ENCODE data around the gene PTPRD. TPM values are rescaled to one million over a fixed set of nuclear protein-coding genes. Genes with fewer than 3 reads are reported as not detected.

Gene PTPRD
- total RNA-seq, 1 donor from 2014 or later, result 197 TPM

GRCh38 chr9:10254338-10254737, 358.5 kb downstream of the PTPRD start:
- TF ChIP-seq CTCF (conservative IDR thresholded peaks at IDR 0.05), result no peak
- Mint-ChIP-seq H3K9me3 (no peaks in the 10 kb centered on the region), H3K27ac (no peak overlapping the region), H3K4me3 (no peak overlapping the region), H3K4me1 (ENCODE audit: unreplicated experiment) (no peaks in the 10 kb centered on the region), H3K27me3 (no peaks in the 10 kb centered on the region), H3K36me3 (no peaks in the 10 kb centered on the region)
- DNase-seq (ENCODE audit: extremely low spot score, unreplicated experiment), result no peak

- no peaks in the 10 kb centered on the region for H3K4me1 Mint-ChIP-seq (ENCODE audit: unreplicated experiment)
- no peaks in the 10 kb centered on the region for H3K27me3 Mint-ChIP-seq
- H3K9me3 Mint-ChIP-seq, result no peaks in the 10 kb centered on the region
- H3K27ac Mint-ChIP-seq, result no peak overlapping the region
- TF ChIP-seq CTCF (conservative IDR thresholded peaks at IDR 0.05), result no peak
- no peak overlapping the region for H3K4me3 Mint-ChIP-seq
- no peak for DNase-seq (ENCODE audit: extremely low spot score, unreplicated experiment)
- H3K36me3 Mint-ChIP-seq, result no peaks in the 10 kb centered on the region
Observed at GRCh38 chr9:10253341-10253740, 359.5 kb downstream of the PTPRD start.

- Mint-ChIP-seq H3K9me3 (no peaks in the 10 kb centered on the region), H3K27me3 (no peaks in the 10 kb centered on the region), H3K4me1 (ENCODE audit: unreplicated experiment) (no peaks in the 10 kb centered on the region), H3K4me3 (no peak overlapping the region), H3K27ac (no peak overlapping the region), H3K36me3 (no peaks in the 10 kb centered on the region)
- no peak for TF ChIP-seq CTCF (conservative IDR thresholded peaks at IDR 0.05)
- DNase-seq (ENCODE audit: extremely low spot score, unreplicated experiment), result no peak
Observed at GRCh38 chr9:10252174-10252573, 360.6 kb downstream of the PTPRD start.

- Mint-ChIP-seq H3K4me1 (ENCODE audit: unreplicated experiment) (no peaks in the 10 kb centered on the region), H3K27ac (no peak overlapping the region), H3K27me3 (no peaks in the 10 kb centered on the region), H3K4me3 (no peak overlapping the region), H3K9me3 (no peaks in the 10 kb centered on the region), H3K36me3 (no peaks in the 10 kb centered on the region)
- DNase-seq (ENCODE audit: extremely low spot score, unreplicated experiment), result no peak
- TF ChIP-seq CTCF (conservative IDR thresholded peaks at IDR 0.05), result no peak
Observed at GRCh38 chr9:10251490-10251889, 361.3 kb downstream of the PTPRD start.

GRCh38 chr9:10250219-10250618, 362.6 kb downstream of the PTPRD start:
- H3K36me3 Mint-ChIP-seq, result no peaks in the 10 kb centered on the region
- no peak for TF ChIP-seq CTCF (conservative IDR thresholded peaks at IDR 0.05)
- no peaks in the 10 kb centered on the region for H3K4me1 Mint-ChIP-seq (ENCODE audit: unreplicated experiment)
- no peak overlapping the region for H3K27ac Mint-ChIP-seq
- DNase-seq (ENCODE audit: extremely low spot score, unreplicated experiment), result no peak
- no peak overlapping the region for H3K4me3 Mint-ChIP-seq
- H3K9me3 Mint-ChIP-seq, result no peaks in the 10 kb centered on the region
- no peaks in the 10 kb centered on the region for H3K27me3 Mint-ChIP-seq

- H3K4me1 Mint-ChIP-seq (ENCODE audit: unreplicated experiment), result no peaks in the 10 kb centered on the region
- no peaks in the 10 kb centered on the region for H3K27me3 Mint-ChIP-seq
- TF ChIP-seq CTCF (conservative IDR thresholded peaks at IDR 0.05), result no peak
- H3K4me3 Mint-ChIP-seq, result no peak overlapping the region
- H3K9me3 Mint-ChIP-seq, result no peaks in the 10 kb centered on the region
- no peak for DNase-seq (ENCODE audit: extremely low spot score, unreplicated experiment)
- no peaks in the 10 kb centered on the region for H3K36me3 Mint-ChIP-seq
- no peak overlapping the region for H3K27ac Mint-ChIP-seq
Observed at GRCh38 chr9:10248890-10249289, 363.9 kb downstream of the PTPRD start.
